GM23338 (cell line): ENCODE data around the gene PXK. TPM values are rescaled to one million over a fixed set of nuclear protein-coding genes. Genes with fewer than 3 reads are reported as not detected.

ENCODE experiments used
- CREB1 ChIP-seq: fragments of 250-450 bp; sonication (Bioruptor Pico); IDR thresholded peaks from 2 replicates; pipeline ENCODE4 v1.5.0; 2020; ENCODE audit warnings: low read depth, mild to moderate bottlenecking, moderate library complexity
- ETS1 ChIP-seq: IDR thresholded peaks from 2 replicates; pipeline ENCODE4 v1.6.1; 2016; ENCODE audit warnings: antibody characterized with exemption
- EZH2 ChIP-seq: fragments of 200-600 bp; sonication (generic); IDR thresholded peaks from one replicate; pipeline ENCODE4 v1.8.0; 2017; ENCODE audit warnings: antibody characterized with exemption, mild to moderate bottlenecking, low read depth; ENCODE audit not compliant: unreplicated experiment
- EZH2phosphoT487 ChIP-seq: fragments of 200-600 bp; sonication (generic); IDR thresholded peaks from one replicate; pipeline ENCODE4 v1.8.1; 2018; ENCODE audit warnings: antibody characterized with exemption; ENCODE audit not compliant: unreplicated experiment
- JUNB ChIP-seq: IDR thresholded peaks from one replicate; pipeline ENCODE4 v1.6.1; 2016; ENCODE audit warnings: antibody characterized with exemption; ENCODE audit not compliant: unreplicated experiment
- REST ChIP-seq: IDR thresholded peaks from one replicate; pipeline ENCODE4 v1.6.1; 2018; ENCODE audit warnings: antibody characterized with exemption; ENCODE audit not compliant: unreplicated experiment
- polyA plus RNA-seq: library from polyadenylated mRNA; unstranded; fragments of >200 nt; fragmentation: Nextera tagmentation; extraction: Ambion mirVana; gene quantifications from 2 replicates; pipeline ENCODE4 v1.2.1, GENCODE V29; 2016
- total RNA-seq: library from RNA; depleted of rRNA; stranded (reverse); fragments of >200 nt; shearing (Covaris generic); gene quantifications from 2 replicates; pipeline ENCODE4 v1.2.3, GENCODE V29; 2014
- TF ChIP-seq, protein P1 (sequence below): fragments of 250-450 bp; sonication (Bioruptor Pico); IDR thresholded peaks from 2 replicates; pipeline ENCODE4 v1.5.0; 2020; ENCODE audit warnings: mild to moderate bottlenecking, moderate library complexity

PXK gene
- total and polyA plus RNA-seq, 2 experiments from 2014 or later, result 6.4 to 6.5 TPM

- TF ChIP-seq REST (no peak), CREB1 (CRISPR knock-in tag) (no peak), ETS1 (no peak), EZH2 (no peak), EZH2phosphoT487 (no peak), JUNB (no peak)
- TF ChIP-seq, protein P1, sequence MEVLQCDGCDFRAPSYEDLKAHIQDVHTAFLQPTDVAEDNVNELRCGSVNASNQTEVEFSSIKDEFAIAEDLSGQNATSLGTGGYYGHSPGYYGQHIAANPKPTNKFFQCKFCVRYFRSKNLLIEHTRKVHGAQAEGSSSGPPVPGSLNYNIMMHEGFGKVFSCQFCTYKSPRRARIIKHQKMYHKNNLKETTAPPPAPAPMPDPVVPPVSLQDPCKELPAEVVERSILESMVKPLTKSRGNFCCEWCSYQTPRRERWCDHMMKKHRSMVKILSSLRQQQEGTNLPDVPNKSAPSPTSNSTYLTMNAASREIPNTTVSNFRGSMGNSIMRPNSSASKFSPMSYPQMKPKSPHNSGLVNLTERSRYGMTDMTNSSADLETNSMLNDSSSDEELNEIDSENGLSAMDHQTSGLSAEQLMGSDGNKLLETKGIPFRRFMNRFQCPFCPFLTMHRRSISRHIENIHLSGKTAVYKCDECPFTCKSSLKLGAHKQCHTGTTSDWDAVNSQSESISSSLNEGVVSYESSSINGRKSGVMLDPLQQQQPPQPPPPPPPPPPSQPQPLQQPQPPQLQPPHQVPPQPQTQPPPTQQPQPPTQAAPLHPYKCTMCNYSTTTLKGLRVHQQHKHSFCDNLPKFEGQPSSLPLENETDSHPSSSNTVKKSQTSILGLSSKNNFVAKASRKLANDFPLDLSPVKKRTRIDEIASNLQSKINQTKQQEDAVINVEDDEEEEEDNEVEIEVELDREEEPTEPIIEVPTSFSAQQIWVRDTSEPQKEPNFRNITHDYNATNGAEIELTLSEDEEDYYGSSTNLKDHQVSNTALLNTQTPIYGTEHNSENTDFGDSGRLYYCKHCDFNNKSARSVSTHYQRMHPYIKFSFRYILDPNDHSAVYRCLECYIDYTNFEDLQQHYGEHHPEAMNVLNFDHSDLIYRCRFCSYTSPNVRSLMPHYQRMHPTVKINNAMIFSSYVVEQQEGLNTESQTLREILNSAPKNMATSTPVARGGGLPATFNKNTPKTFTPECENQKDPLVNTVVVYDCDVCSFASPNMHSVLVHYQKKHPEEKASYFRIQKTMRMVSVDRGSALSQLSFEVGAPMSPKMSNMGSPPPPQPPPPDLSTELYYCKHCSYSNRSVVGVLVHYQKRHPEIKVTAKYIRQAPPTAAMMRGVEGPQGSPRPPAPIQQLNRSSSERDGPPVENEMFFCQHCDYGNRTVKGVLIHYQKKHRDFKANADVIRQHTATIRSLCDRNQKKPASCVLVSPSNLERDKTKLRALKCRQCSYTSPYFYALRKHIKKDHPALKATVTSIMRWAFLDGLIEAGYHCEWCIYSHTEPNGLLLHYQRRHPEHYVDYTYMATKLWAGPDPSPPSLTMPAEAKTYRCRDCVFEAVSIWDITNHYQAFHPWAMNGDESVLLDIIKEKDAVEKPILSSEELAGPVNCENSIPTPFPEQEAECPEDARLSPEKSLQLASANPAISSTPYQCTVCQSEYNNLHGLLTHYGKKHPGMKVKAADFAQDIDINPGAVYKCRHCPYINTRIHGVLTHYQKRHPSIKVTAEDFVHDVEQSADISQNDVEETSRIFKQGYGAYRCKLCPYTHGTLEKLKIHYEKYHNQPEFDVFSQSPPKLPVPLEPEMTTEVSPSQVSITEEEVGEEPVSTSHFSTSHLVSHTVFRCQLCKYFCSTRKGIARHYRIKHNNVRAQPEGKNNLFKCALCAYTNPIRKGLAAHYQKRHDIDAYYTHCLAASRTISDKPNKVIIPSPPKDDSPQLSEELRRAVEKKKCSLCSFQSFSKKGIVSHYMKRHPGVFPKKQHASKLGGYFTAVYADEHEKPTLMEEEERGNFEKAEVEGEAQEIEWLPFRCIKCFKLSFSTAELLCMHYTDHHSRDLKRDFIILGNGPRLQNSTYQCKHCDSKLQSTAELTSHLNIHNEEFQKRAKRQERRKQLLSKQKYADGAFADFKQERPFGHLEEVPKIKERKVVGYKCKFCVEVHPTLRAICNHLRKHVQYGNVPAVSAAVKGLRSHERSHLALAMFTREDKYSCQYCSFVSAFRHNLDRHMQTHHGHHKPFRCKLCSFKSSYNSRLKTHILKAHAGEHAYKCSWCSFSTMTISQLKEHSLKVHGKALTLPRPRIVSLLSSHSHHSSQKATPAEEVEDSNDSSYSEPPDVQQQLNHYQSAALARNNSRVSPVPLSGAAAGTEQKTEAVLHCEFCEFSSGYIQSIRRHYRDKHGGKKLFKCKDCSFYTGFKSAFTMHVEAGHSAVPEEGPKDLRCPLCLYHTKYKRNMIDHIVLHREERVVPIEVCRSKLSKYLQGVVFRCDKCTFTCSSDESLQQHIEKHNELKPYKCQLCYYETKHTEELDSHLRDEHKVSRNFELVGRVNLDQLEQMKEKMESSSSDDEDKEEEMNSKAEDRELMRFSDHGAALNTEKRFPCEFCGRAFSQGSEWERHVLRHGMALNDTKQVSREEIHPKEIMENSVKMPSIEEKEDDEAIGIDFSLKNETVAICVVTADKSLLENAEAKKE (CRISPR knock-in tag), result no peak
Measured at GRCh38 chr3:58471025-58471887, 138.6 kb downstream of the PXK start (continued).
